IPS DF 4.7 (cell line): ENCODE data around the gene PTAFR.

Experiments
- DNase-seq: peaks from one replicate; pipeline ENCODE4 v3.0.0-alpha.2; 2013; ENCODE audit warnings: low spot score; ENCODE audit errors: extremely low read depth

PTAFR gene

GRCh38 chr1:28178690-28179485 is 2.4 kb upstream of the PTAFR start:
- DNase-seq, result no peak

- DNase-seq, result no peak
Observed at GRCh38 chr1:28175955-28176485, 470 bp downstream of the PTAFR start.

GRCh38 chr1:28173980-28174297 is 2.6 kb downstream of the PTAFR start:
- DNase-seq, result no peak

- DNase-seq, result no peak
Observed at GRCh38 chr1:28173151-28173979, 3.1 kb downstream of the PTAFR start.

GRCh38 chr1:28172713-28173150 is 3.8 kb downstream of the PTAFR start:
- DNase-seq, result no peak

- DNase-seq, result no peak
Observed at GRCh38 chr1:28171246-28171645, 5.2 kb downstream of the PTAFR start.

GRCh38 chr1:28170001-28170596 is 6.4 kb downstream of the PTAFR start:
- DNase-seq, result no peak

GRCh38 chr1:28163496-28164161 is 12.9 kb downstream of the PTAFR start:
- no peak for DNase-seq

- no peak for DNase-seq
Observed at GRCh38 chr1:28162151-28162550, 14.3 kb downstream of the PTAFR start.

- DNase-seq, result no peak
Observed at GRCh38 chr1:28161751-28162150, 14.7 kb downstream of the PTAFR start.

- DNase-seq, result no peak
Observed at GRCh38 chr1:28160782-28161266, 15.7 kb downstream of the PTAFR start.

- DNase-seq, result no peak
Observed at GRCh38 chr1:28159680-28160079, 16.8 kb downstream of the PTAFR start.

- DNase-seq, result no peak
Observed at GRCh38 chr1:28159243-28159642, 17.2 kb downstream of the PTAFR start.

GRCh38 chr1:28157894-28158293 is 18.6 kb downstream of the PTAFR start:
- DNase-seq, result no peak

GRCh38 chr1:28156821-28157220 is 19.7 kb downstream of the PTAFR start:
- no peak for DNase-seq

- no peak for DNase-seq
Observed at GRCh38 chr1:28155628-28156027, 20.9 kb downstream of the PTAFR start.

GRCh38 chr1:28154078-28154594 is 22.4 kb downstream of the PTAFR start:
- no peak for DNase-seq

GRCh38 chr1:28150125-28150780 is 26.2 kb downstream of the PTAFR start:
- no peak for DNase-seq

- no peak for DNase-seq
Observed at GRCh38 chr1:28148880-28149195, 27.7 kb downstream of the PTAFR start.

- no peak for DNase-seq
Observed at GRCh38 chr1:28147264-28148094, 29.0 kb downstream of the PTAFR start.
